OCI-LY7 (cell line): ENCODE results near the gene ANGPTL4.

Experiments used
- EZH2phosphoT487 ChIP-seq: fragments of 200-600 bp; sonication (generic); IDR thresholded peaks from 2 replicates; pipeline ENCODE4 v1.6.1; 2018; ENCODE audit warnings: low read depth, borderline replicate concordance, mild to moderate bottlenecking, mixed run types, antibody characterized with exemption, low read length, moderate library complexity, mixed read lengths
- TF ChIP-seq, protein P1 (sequence below): fragments of 200-600 bp; sonication (generic); conservative IDR thresholded peaks from 2 replicates; pipeline ENCODE4 v1.5.1; 2014; ENCODE audit warnings: mild to moderate bottlenecking, antibody characterized with exemption, low read length, moderate library complexity, mixed read lengths

DNA sequence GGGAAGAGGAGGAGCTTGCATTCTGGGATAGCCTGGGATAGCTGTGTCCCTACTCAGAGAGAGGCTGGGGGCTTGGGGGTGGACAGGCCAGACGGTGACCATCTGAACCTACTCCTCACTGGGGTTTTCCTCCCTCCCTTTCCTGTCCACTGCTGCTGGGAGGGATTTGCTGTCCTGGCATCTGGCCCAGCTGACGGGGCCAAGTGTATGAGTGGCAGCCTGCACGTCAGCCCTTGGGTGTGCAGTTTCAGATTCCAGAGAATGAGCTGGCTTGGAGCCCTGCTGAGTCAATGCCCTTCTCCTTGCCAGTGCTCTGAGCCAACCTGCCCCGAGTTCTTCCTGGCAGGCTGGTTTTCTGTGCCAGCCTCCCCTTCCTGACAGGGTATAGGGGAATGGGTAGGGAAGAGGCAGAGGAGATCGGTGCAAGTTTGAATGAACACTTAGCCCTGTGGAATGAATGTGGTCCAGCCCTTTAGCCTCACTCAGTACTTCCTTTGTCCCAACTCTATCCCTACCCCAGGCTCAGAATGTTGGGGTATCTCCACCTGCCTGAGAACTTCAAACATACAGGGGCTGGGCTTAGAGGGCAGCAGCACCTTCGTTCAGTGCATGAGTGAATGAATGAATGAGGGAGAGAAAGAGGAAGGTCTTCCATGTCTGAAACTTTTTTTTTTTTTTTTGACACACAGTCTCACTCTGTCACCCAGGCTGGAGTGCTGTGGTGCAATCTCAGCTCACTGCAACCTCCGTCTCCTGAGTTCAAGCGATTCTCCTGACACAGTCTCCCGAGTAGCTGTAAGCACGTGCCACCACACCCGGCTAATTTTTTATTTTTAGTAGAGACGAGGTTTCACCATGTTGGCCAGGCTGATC is 1.8 kb upstream of the ANGPTL4 start:
- TF ChIP-seq, protein P1, sequence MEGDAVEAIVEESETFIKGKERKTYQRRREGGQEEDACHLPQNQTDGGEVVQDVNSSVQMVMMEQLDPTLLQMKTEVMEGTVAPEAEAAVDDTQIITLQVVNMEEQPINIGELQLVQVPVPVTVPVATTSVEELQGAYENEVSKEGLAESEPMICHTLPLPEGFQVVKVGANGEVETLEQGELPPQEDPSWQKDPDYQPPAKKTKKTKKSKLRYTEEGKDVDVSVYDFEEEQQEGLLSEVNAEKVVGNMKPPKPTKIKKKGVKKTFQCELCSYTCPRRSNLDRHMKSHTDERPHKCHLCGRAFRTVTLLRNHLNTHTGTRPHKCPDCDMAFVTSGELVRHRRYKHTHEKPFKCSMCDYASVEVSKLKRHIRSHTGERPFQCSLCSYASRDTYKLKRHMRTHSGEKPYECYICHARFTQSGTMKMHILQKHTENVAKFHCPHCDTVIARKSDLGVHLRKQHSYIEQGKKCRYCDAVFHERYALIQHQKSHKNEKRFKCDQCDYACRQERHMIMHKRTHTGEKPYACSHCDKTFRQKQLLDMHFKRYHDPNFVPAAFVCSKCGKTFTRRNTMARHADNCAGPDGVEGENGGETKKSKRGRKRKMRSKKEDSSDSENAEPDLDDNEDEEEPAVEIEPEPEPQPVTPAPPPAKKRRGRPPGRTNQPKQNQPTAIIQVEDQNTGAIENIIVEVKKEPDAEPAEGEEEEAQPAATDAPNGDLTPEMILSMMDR: no peak
- no peak for TF ChIP-seq EZH2phosphoT487
